Measurements from ENCODE around the gene CCDC187.

CCDC187 gene

DNA sequence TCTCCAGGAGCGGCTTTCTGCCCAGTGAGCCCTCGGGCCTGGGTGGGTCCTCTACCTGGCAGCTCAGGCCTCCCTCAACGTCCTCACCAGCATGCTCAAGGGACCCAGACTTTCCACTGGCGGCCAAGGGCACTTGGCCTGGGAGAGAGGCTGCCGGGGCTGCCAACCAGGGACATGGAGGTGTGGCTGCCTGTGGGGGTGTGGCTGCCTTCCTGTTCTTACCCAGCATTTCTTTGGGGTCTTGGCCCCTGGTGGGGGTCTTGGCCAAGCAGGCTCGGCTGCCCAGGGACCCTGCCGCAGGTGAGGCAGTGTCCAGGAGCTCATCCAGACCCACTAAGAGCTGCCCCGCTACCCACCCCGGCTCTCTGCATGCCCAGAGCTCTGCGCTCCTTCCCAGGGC is 51.0 kb downstream of the CCDC187 start:
- DNase-seq (ENCODE audit: low spot score): no peak

GRCh38 chr9:136252281-136252680 is 51.6 kb downstream of the CCDC187 start:
- DNase-seq (ENCODE audit: low spot score): no peak

- no peak for DNase-seq (ENCODE audit: low spot score)
Measured at GRCh38 chr9:136251264-136252115, 52.4 kb downstream of the CCDC187 start.

GRCh38 chr9:136250676-136251075 is 53.2 kb downstream of the CCDC187 start:
- no peak for DNase-seq (ENCODE audit: low spot score)

DNA sequence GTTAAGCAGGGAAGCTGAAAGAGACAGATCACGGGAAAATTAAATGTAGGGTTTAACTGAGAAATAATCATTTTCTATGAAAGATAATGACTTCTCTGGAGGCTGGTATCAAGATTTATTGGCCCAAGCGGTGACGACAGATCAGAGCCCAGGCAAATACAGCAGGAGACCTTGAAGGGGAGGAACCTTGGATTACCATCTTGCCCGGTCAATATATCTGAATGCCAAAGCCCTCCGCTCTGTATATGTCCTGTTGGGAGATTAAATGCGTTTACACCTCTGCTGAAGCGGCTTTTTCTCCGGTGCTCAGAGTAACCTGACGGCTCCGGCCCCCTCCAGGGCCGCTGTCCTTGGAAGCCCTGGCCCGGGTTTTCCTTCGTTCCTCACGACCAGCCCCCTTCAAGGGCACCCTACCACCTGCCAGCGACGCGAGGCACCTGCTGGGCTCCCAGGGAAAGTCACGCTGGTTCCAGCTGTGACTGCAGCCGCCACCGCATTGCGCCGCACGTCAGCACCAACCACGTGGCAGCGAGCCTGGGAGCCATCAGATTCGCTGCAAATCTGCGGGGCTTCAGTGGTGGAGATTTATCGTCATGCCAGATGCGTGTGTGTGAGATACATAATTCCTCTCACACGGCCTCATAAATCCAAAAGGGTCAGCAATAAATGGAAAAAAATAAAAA is 53.9 kb downstream of the CCDC187 start:
- no peak for DNase-seq (ENCODE audit: low spot score)

DNA sequence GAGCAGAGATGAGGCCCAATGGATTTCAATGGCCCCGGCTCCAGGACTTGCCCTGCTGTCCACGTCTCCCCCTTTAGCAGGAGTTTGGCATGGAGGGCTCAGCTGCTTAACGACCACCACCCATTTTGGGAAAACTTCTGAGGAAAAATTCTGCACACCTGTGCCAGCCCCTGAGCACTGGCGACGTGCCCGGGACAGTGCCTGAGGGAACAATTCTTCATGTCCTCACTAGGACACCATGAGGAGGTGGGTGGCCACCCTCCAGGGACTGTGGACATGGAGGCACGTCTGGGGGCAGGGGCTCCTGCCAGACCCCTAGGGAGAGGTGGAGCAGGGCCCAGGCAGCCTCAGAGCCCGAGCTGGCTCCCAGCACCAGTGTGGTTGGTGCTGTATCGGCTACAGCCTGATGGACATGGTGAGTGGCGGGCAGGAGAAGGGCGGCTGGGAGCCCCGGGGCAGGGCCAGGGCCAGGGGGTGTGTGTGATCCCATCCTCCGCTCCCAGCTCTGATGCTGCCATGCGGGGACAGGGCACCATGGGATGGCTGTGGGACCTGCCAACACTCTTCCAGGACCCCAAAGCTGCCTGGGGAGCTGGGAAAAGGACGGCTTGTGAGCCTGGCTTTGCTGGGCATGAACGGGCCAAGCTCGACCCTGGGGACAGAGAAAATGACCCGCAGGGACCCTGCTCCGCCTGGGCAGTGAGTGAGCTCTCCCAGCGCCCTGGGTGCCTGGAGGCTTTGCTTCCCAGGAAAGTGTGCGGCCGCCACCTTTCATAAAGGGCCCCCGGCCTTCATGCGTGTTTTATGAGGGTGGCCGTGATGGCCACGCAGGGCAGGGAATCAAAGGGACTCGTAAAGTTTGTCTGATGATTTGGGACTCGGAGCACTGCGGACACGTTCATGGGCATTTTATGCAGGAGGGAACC is 54.7 kb downstream of the CCDC187 start:
- no peak for DNase-seq (ENCODE audit: low spot score)

DNA sequence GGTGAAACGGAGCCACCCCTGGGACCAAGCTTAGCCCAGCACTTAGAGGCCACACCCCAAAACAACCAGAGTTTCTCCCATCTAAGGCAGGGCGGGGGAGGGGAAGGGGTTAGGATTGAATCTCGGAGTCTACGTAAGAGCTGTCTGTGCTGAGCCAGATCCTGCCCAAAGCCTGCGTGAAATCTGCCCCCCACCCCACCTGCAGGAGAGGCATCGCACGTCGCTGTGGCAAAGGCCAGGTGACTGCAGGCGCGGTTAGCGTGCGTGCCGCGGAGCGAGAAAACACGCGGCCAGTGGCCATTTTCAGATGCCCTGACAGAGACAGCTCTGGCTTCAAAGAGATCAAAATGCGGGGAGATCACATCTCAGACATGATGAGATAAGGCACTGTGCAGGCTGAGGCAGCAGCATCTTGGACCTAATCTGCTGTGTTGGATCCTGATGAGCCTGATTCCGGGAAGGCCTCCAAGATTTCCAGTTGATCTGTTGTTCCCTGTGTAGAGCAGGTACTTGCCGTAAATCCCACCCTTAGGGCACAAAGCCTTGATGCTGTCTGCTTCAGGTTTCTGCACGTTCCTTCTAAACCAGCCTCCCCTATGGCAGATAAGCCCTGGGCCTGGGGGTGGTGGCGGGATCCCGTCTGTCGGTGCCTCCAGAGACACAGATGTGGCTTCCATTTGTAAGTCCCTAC is 55.8 kb downstream of the CCDC187 start:
- no peak for DNase-seq (ENCODE audit: low spot score)

DNA sequence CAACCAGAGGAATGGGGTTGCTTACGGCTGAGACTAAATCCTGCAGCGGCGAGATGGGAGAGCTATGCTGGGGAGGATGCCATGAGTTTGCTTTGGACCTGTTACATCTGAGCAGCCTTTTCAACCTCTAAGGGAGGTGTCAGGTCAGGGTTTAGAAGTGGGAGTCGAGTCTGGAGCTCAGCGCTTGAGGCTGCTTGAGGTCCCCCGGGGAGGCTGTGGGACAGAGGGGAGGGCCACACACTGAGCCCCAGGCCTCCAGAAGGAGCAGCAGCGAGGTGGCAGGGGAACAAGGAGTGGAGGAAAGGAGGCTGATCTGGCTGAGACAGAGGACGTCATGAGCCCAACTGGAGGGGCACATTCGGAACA is 56.4 kb downstream of the CCDC187 start:
- DNase-seq (ENCODE audit: low spot score): no peak

- DNase-seq (ENCODE audit: low spot score): no peak
Measured at GRCh38 chr9:136246849-136247550, 56.9 kb downstream of the CCDC187 start.

GRCh38 chr9:136245219-136246150 is 58.4 kb downstream of the CCDC187 start, which contains the start of gene QSOX2:
TSS of gene QSOX2 (minus strand) at chr9:136245812. CDS start at chr9:136245803, 9 bp downstream.
- peak; percentile 91 for DNase-seq (ENCODE audit: low spot score)

DNA sequence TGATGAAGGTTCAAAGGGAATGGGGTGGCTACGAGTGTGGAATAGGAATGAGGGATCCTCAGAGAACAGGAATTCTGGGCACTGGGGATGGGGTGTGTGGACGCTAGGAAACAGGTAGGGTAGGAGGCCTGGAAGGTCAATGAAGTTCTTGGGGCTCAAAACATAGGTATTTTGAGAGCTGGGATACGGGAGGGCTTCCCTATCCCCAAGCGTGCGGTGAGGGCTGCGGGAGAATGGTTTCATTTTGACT is 59.0 kb downstream of the CCDC187 start:
- no peak for DNase-seq (ENCODE audit: low spot score)

GRCh38 chr9:136244122-136244968 is 59.5 kb downstream of the CCDC187 start:
- DNase-seq (ENCODE audit: low spot score): no peak

- DNase-seq (ENCODE audit: low spot score): no peak
Measured at GRCh38 chr9:136243631-136244030, 60.3 kb downstream of the CCDC187 start.

DNA sequence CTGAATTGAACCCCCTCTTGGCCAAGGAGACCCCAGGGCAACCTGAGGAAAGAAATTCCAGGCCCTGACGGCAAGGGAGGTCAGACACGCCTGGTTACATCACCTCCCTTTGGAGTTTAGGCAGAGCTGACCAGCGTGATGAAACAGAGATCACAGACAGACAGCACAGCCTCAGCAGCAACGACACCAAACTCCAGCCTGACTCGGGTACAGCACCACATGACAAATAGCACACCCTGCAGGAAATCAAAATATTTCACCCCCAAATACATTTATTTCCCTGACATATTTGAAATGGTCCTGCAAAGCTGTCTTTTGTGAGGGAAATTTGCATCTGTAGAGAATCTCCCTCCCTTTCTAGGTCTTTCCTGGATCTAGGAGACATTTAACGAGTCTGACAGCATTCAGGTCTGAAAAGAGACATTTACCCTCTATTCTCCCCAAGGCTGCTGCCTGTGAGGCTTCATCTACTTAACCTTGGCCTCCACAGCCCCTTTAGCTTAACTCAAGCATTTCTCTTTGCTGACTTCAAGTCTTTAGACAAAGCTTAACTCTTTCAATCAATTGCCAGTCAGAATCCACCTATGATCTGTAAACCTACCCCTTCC is 60.9 kb downstream of the CCDC187 start:
- no peak for DNase-seq (ENCODE audit: low spot score)

GRCh38 chr9:136242248-136242647 is 61.6 kb downstream of the CCDC187 start:
- DNase-seq (ENCODE audit: low spot score): no peak

DNA sequence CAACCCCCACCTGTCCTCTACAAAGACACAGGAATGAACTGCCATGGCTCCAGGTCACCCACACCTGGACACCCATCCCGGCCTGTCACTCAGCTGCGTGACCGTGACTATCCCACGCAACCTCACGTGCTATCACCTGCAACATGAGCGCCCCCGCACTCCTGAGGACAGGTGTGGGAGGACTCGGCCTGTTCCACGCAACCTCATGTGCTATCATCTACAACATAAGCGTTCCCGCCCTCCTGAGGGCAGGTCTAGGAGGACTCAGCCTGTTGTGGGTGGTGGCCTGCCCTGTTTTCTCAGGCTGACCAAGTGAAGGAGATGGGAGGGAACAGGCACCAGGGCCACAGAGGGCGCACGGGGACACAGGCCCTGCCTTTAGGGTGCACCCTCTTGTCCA is 62.4 kb downstream of the CCDC187 start:
- DNase-seq (ENCODE audit: low spot score): no peak

- DNase-seq (ENCODE audit: low spot score): no peak
Measured at GRCh38 chr9:136240941-136241340, 63.0 kb downstream of the CCDC187 start.

- DNase-seq (ENCODE audit: low spot score): no peak
Measured at GRCh38 chr9:136239983-136240330, 63.9 kb downstream of the CCDC187 start.

All from iPS-NIHi11 (cell line).